HCEC 1CT (cell line): Measurements from ENCODE around the gene JAKMIP2.
"Not testable (repeated sequence)": the region's sequence is repeated elsewhere in the genome, so short reads cannot be mapped to it uniquely, and the experiment has no call there.

ENCODE experiments used
- DNase-seq: peaks from one replicate; pipeline ENCODE4 v3.0.0-alpha.2; 2017

JAKMIP2 gene

DNA sequence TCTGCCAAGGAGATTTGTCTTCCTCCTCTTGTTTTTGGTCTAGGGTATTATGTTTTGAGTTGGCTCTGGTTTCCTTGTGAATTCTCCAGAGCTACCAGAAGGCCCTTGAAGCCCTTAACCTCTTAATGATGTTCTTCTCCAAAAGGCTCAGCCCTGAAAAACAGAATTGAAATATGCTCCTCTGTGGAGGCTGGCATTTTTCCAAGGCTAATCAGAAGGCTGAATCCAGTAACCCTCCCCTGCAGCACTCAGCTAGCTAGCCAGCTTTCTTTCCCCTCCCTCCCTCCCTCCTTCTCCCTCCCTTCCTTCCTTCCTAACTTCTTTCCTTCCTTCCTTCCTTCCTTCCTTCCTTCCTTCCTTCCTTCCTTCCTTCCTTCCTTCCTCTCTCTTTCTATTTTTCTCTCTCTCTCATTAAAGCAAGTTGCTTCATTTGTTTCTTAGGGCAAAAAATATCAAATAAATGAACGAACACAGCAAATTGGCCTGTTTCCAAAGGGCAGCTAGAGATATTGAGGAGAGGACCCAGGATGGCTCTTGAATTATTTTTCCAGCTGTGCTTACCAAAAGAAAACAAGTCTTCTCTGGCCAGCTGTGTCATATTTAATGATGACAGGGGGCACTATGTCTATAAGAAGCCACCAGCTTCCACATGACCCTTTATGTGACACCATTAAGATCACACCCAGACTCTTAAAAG lies 38.7 kb downstream of the JAKMIP2 start:
- no peak for DNase-seq

DNA sequence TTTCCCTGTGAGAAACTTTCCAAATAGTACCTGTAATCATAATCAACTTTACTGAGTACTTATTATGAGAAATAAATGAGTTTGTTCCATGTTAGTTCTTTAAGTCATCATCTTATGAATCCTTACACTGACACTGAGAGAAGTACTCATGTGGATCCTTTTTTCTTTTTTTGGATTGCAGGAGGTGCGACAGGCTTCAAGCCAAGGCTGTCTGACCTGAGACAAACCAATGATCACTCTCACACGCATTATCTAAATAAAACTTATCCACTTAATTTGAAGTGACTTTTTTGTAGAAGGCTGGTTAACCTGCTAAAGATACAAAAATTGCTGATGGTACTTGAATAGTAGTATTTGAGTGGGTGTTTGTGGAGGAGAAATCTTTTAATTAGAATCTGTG lies 39.5 kb downstream of the JAKMIP2 start:
- DNase-seq, result no peak

DNA sequence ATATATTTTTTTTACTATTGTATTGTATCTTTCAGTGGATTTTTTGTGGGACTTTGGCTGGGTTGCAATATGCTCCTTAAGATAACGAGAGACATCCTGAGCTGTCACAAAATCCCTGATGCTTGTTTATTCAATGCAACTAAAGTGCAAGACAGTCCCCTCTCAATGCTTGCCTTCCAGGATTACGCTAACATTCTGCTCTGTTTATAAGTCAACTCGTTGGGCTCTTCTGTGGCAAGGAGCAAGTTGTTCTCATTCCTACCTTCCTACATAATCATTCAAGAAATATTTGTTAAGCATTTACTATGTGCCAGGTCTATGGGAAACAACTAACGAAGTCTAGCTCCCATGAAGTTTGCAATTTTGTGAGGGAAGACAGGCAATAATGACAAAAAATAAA lies 40.4 kb downstream of the JAKMIP2 start:
- no peak for DNase-seq

DNA sequence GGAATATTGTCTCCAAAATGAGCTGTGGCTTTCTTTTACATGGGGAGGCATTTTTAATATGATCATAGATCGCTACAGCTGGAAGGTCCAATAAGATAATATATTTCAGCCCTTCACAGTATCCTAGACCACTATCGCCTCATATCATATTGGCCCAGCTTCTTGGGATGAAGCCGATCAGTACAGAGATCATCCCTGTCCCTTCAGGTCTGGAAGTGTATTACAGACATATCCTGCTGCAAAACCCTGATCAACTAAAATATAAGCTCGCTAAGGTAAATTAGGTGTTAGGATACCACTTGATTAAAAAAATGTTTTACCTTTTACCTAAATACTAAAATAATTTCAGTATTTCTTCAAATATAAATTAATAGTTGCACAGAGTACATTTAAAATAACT lies 41.7 kb downstream of the JAKMIP2 start:
- no peak for DNase-seq

DNA sequence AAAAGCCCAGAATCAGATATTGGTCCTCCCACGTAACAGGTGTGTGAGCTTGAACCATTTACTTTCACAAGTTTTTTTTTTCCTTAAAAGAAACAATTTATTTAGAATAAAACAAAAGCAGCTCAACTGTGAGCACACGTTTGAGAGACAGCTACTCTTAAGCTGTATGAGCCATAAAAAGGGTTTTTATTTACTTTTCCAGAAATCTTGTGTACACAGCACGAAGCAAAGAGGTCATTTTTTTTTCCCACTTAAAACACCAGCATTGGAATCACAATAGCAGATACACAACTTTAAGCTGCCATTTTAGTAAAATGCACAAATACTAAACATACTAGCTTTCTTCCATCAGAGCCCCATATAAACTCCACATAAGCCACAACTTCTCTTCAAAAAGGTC lies 44.6 kb downstream of the JAKMIP2 start:
- DNase-seq, result no peak

DNA sequence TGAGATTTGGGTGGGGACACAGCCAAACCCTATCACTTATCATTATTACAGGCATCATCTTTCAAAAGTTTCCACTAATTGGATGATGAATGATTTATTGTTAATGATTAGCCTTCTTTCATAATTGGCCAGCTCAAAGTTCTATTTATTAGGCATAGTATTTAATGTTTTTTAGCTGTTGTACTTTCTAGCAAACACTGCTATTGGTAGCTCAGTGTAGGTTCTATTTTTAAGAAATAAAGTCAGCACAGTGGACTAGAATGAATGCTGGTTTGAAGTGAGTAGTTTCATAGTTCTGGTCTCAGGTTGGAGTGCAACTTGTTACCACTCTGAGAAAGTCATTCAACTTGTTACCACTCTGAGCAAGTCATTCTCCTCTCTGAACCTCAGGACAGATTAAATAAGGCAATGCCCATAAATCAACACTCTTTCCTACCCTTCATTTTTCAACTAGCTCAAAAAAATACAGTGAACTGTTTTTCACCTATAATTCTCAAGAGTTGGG lies 46.9 kb downstream of the JAKMIP2 start:
- DNase-seq, result no peak

DNA sequence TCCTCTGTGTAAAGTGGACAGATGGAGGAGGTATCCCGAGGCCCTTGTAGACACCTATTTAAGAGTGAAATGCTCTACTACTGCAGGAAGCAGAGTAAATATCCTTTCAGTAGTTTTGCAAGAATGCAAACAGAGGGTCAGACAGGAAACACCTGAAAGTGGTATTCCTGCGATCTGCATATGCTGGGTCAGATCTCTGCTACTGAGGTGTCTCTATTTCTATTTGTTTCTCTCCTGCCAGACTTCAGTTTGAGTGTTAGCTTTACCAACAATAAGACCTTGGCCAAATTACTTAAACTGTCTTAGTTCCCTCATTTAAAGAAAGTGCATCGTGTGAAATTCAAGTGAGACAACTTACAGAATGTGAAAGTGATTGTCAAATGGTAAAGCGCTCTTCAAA lies 47.6 kb downstream of the JAKMIP2 start:
- DNase-seq, result no peak

DNA sequence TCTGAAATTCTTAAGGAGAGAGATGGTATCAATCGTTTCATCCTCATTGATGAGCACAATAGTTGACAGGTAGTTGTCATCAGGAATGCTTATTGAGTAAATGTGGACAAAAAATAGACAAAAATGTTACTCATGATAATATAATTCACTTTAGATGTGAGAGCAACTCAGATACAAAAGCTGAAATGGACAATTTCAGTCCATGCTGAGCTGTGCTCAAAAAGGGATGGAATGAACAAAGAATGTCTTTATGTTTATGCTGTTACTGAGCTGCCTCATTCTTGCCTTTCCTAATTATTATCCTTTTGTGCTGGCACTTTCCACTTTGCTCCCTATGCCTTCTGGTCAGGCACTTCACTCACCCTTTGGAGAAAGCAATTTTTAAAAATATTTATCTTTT lies 49.5 kb downstream of the JAKMIP2 start:
- DNase-seq, result no peak

DNA sequence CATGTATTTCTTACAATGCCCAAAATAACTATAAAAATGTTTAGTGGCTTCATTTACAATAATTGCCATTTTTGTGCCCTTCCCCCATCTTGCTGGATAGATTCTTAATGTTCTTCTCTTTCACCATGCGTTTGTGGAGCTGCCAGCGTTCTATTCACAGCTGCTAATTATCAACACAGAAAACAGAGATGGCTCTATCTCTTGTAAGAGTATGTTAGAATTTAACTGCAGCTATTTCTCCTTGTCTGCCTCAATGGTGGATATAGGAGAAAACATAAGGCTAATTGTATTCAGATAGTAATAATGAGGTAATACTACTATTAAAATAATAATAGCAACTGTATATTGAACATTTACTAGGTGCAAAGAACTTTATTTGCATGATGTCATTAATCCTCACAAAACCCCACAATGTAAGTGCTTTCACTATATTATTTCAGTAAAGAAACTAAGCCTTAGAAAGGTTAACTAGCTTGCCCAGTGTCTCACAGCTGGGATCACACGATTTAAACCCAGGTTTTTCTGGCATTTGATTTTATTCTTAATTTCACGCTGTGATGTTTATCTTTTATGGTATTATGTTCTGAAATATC lies 50.1 kb downstream of the JAKMIP2 start:
- DNase-seq, result no peak

DNA sequence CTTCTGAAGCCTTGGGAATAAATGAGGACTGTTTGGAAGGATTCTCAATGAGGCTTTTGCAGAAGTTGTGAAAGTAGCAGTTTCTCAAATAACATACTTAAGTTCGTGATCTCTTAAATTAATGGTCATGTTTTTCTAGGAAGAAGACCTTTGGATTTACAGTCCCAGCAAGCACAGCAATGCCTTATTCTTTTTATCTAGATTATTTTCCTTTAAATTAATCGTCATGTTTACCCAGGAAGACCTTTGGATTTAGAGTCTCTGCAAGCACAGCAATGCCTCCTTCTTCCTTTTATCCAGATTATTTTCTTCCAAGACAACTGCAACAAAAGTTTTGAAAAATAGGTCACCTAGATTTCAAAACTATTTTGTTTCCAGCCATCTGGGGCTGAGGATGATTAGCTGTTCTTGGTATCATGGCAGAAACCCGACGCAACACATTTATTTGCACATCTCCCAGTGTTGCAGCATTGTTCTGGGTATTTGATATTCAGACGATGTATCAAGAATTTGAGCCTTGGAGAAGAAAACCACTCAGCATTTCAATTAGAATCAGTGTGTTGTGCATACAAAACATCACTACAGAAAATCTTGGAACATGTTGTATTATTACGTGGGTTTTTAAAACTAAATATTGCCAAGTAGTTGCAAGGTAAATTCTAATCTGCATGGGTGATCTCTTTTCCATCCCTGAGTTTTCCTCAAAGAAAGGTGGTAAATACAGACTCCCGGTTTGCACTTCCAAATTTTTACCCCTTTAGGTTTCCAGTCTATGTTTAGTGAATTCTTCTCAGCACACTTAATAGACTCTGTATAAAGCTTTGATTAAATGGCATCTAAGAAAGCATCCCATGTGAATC lies 50.9 kb downstream of the JAKMIP2 start:
- no peak for DNase-seq

DNA sequence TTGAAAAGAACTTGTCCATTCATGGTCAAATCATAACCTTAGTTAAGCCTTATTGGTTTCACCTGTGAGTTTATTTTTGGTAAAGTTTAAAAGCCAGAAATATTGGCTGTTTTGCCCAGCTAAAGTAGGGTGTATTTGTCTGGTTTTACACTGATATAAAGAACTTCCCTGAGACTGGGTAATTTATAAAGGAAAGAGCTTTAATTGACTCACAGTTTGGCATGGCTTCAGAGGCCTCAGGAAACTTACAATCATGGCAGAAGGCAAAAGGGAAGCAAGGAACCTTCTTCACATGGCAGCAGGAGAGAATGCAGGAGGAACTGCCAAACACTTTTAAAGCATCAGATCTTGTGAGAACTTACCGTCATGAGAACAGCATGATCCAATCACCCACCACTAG lies 55.3 kb downstream of the JAKMIP2 start:
- no peak for DNase-seq

DNA sequence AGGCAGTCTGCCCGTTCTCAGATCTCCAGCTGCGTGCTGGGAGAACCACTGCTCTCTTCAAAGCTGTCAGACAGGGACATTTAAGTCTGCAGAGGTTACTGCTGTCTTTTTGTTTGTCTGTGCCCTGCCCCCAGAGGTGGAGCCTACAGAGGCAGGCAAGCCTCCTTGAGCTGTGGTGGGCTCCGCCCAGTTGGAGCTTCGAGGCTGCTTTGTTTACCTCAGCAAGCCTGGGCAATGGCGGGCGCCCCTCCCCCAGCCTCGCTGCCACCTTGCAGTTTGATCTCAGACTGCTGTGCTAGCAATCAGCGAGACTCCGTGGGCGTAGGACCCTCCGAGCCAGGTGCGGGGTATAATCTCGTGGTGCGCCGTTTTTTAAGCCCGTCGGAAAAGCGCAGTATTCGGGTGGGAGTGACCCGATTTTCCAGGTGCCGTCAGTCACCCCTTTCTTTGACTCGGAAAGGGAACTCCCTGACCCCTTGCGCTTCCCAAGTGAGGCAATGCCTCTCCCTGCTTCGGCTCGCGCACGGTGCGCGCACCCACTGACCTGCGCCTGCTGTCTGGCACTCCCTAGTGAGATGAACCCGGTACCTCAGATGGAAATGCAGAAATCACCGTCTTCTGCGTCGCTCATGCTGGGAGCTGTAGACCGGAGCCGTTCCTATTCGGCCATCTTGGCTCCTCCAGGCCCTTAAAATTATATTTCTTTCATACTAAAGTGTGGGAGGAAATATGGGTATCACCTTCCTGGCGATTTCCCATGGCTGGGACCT lies 61.2 kb downstream of the JAKMIP2 start:
- DNase-seq, result not testable (repeated sequence)

DNA sequence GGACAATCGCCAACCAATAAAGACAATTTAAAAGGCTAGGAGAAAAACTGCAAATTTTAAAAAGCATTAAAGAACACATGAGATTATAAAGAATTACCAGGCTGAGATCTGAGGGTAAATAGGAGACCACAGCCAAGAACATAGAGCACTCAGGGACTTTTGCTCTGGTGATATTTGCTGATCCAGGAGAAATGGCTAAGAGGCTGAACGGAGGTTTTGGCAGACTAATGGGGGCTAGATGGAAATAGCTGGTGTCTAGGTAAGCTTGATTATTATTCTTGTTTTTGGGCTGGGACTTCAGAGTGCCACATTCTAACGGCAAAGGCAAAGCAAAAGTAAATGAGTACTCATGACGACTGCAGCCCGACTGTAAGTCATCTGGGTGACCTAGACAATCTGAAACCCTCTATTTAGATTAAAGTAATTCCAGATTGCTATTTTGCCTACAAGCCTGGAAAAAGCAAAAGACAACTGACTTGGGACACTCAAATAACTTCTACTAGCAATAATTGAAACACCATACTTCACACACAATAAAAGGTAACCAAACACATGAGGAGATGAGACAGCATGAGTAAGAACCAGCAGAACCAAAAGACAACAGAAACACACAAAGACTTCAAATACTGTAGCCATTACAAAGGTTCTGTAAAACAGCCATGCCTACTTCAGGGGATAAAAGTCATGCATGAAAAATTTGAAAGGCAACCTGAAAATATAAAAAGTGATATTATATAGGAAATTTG lies 68.8 kb downstream of the JAKMIP2 start:
- no peak for DNase-seq

DNA sequence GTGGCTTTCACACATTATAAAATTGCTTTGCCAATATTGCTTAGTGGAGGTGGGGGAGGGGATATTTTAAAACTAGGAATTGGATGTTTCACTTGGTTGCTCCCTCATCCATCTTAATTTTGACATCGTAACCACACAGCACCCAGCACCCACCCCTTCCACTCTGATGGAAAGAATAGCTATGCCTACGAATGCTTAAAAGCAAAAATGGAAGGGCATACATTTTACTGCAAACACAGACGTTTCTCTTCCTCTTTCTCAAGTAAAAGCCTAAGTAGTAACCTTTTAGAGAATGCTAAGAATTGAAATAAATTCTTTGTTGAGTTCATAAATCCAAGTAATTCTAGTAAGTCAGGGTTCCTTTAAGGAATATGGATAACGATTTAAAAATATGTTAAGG lies 69.9 kb downstream of the JAKMIP2 start:
- DNase-seq, result no peak

DNA sequence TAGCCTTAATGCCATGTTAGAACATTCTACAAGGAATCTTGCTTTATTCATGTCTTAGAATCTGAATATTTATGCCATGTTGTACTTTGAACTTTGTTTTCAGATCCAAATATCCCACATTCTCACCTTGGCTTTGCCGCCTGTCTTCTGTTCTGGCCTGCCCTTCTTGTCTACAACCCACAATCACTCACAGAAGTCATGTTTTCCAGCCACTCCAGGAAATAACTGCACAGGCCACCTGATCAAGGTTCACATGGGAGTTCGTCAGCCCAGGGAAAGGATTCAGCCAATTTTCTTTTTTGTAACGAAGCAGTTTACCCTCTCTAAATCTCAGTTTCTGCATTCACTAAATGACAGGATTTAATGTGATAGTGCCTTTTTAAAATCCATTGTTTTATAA lies 70.5 kb downstream of the JAKMIP2 start:
- DNase-seq, result no peak

DNA sequence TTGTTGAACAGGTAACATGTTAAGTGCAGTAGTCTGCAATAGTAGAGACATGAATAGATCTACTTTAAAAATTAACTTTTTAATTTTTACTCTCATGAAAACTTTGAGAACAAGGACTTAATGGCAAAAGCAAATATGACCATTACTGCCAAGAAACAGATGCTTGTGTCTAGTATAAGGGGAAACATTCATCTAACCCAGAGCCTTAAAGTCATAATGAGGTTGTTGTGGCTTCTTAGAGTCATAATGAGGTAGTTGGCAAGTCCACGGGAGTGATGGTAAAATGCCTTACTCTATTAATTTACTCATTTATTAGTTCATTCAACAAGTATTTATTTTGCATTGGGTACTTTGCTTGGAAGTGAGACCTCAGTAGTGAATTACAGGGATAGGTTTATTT lies 71.5 kb downstream of the JAKMIP2 start:
- DNase-seq, result no peak

DNA sequence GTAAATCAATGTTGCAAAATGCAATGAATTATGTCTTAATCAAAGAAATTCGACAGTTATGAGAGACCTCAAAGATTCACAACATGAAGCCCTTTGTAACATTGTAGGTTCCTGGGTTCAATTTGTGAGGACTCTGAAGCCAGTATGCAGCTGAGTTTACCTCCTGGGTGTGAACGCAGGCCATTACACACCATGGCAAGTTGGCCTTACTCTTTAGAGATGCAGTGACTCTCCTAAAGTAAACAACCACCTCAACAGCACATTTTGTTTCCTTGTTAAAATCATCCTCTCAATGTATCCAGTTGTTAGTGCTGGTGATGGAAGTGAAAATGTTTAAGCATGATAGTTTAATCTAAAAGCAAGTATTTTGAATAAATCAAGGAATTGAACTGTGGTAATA lies 73.8 kb downstream of the JAKMIP2 start:
- DNase-seq, result no peak

DNA sequence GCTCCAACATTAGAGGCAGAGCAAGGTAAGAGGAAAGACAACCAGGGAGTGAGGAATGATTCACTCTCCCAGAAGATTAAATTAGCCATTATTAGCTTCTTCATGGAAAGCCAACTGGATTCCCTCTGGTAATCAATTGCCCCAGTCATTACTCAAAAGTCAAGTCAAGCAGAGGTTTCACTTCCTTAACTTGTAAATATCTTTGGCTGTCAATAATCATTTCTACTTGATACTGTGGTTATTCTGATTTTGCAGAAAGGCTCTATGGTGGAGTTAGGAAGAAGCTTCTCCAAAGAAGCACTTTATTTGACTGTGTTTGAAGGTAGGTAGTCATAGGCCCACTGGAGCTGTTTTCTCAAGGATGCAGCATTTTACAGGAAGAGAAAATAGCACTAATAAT lies 78.0 kb downstream of the JAKMIP2 start:
- DNase-seq, result no peak

DNA sequence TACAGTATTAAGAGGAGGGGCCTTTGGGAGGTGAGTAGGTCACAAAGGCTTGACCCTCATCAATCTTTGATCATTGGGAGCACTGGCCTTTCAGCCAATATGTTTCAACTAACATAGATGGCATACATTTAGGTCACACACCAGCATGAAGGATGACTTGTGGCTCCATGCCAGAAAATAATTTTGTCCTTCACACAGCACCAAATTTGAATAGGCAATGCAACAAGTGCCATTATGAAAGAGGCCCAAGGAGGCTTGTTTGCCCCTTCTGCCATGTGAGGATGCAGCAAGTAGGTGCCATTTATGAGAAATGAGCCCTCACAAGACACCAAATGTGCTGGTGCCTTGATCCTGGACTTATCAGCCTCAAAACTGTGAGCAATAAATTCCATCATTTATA lies 81.1 kb downstream of the JAKMIP2 start:
- DNase-seq, result no peak

DNA sequence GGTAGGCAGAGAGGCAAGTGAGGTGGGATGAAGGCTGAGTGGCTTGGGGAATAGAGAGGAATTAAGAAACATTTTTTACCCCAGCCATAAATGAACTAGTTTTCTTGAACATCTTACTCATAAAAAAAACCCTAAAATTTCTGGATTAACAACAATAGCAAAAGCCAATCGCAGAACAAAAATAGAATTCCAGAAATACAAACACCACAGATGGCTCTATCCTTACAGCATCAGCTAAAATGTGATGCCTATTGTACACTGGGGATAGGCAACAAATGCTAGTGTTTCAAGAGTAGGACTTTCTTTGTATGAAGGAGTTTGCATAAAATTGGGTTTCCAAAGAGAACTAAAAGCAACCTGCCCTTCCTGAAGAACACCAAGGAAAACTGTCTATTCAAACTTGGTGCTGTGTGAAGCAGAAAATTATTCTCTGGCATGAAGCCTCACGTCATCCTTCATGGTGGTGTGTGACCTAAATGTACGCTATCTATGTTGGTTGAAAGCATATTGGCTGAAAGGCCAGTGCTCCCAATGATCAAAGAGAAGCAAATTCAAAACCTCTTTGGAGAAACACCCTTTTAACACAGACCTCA lies 82.9 kb downstream of the JAKMIP2 start:
- no peak for DNase-seq

DNA sequence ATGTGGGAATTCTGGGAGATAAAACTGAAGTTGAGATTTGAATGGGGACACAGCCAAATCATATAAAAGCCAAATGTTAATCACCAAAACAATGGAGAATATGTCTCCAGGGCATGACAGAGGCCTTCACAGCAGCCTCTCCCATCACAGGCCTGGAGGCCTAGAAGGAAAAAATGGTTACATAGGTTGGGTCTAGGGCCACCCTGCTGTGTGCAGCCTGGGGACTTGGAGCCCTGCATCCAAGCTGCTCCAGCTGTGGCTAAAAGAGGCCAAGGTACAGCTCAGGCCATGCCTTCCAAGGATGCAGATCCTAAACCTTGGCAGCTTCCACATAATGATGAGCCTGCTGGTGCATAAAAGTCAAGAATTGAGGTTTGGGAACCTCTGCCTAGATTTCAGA lies 85.1 kb downstream of the JAKMIP2 start:
- no peak for DNase-seq

DNA sequence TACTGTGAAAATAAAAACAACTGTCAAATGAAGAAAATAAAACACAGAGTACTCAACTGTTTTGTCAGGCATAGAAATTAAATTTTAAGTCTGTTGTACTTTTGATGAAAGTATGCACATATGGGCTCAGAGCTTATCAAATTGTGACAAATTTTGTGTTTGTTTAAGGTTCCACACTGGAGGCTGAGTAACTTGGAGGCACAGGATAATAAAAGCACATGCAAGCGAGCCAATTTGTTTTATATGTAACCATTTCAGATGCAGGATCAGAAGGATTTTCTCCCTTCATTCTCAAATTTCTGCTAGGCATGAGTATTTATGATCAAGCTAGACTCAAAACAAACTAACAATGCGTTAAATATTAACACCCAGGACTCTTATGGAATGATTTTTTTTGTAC lies 87.8 kb downstream of the JAKMIP2 start:
- no peak for DNase-seq
